IMR-90 (cell line): ENCODE data around the gene GPR153. TPM values are rescaled to one million over a fixed set of nuclear protein-coding genes. Genes with fewer than 3 reads are reported as not detected.

Experiments used
- ATAC-seq: fragments of 200-7000 bp; cut with Tn5 transposase; 2 replicates; pipeline ENCODE4 v1.9.1; 2020; ENCODE audit warnings: low read depth, mild to moderate bottlenecking, moderate library complexity
- BruUV-seq: library from RNA; stranded (reverse); fragments of 400-500 nt; replicated peaks from 2 replicates; lab custom pipeline; 2021; lab: Mats Ljungman, UMichigan
- CTCF ChIA-PET: fragments of 300-600 bp; formaldehyde crosslinking; extraction: SDS; loops from one replicate; lab custom pipeline; 2021; ENCODE audit warnings: antibody characterized with exemption; lab: Yijun Ruan, JAX
- POLR2A ChIA-PET: fragments of 300-600 bp; sonication (Branson Sonifier 250); formaldehyde crosslinking; loops from one replicate; lab custom pipeline; 2022; ENCODE audit warnings: antibody characterized with exemption; ENCODE audit not compliant: unreplicated experiment; lab: Charles Lee
- DNase-seq: peaks from one replicate; pipeline ENCODE4 v3.0.0; 2013
- H2AFZ ChIP-seq: replicated peaks from 2 replicates; pipeline ENCODE3; 2013; ENCODE audit warnings: low read length, mild to moderate bottlenecking; ENCODE audit not compliant: poor library complexity
- H2AK5ac ChIP-seq: 2 replicates; pipeline ENCODE4 v1.6.1; 2013; ENCODE audit warnings: low read depth, low read length, inconsistent platforms
- H2AK9ac ChIP-seq: replicated peaks from 2 replicates; pipeline ENCODE3; 2013; ENCODE audit warnings: mild to moderate bottlenecking, low read depth, low read length, moderate library complexity; ENCODE audit not compliant: poor library complexity
- H2BK120ac ChIP-seq: 2 replicates; pipeline ENCODE4 v1.6.1; 2013; ENCODE audit warnings: low read depth, low read length, inconsistent platforms
- H2BK15ac ChIP-seq: 3 replicates; pipeline ENCODE4 v1.6.1; 2013; ENCODE audit warnings: low read depth, low read length, inconsistent platforms
- H2BK20ac ChIP-seq: 2 replicates; pipeline ENCODE4 v1.6.1; 2013; ENCODE audit warnings: low read depth, mild to moderate bottlenecking, inconsistent platforms, low read length, moderate library complexity
- H2BK5ac ChIP-seq: 2 replicates; pipeline ENCODE4 v1.6.1; 2013; ENCODE audit warnings: mild to moderate bottlenecking, low read depth, low read length, inconsistent platforms; ENCODE audit not compliant: poor library complexity, severe bottlenecking
- H3K14ac ChIP-seq: replicated peaks from 2 replicates; pipeline ENCODE4 v1.6.1; 2013; ENCODE audit warnings: low read depth, low read length, inconsistent platforms
- H3K18ac ChIP-seq: 2 replicates; pipeline ENCODE4 v1.6.1; 2013; ENCODE audit warnings: low read depth, low read length, control low read depth
- H3K23ac ChIP-seq: 2 replicates; pipeline ENCODE4 v1.6.1; 2013; ENCODE audit warnings: low read depth, low read length, inconsistent platforms
- H3K27ac ChIP-seq: 2 replicates; pipeline ENCODE4 v1.5.1; 2013; ENCODE audit warnings: mild to moderate bottlenecking, control low read depth, low read length; ENCODE audit not compliant: insufficient read depth
- H3K27me3 ChIP-seq: 2 replicates; pipeline ENCODE4 v1.6.1; 2013; ENCODE audit warnings: low read length; ENCODE audit not compliant: control insufficient read depth, insufficient read depth
- H3K36me3 ChIP-seq: 2 replicates; pipeline ENCODE4 v1.6.1; 2013; ENCODE audit warnings: low read length, mixed read lengths; ENCODE audit not compliant: control insufficient read depth, insufficient read depth
- H3K4ac ChIP-seq: 2 replicates; pipeline ENCODE4 v1.6.1; 2013; ENCODE audit warnings: low read depth, low read length, inconsistent platforms
- H3K4me1 ChIP-seq: 2 replicates; pipeline ENCODE4 v1.6.1; 2013; ENCODE audit warnings: low read length, mixed read lengths; ENCODE audit not compliant: control insufficient read depth, insufficient read depth
- H3K4me2 ChIP-seq: 2 replicates; pipeline ENCODE4 v1.6.1; 2013; ENCODE audit warnings: low read depth, mild to moderate bottlenecking, control low read depth, low read length, moderate library complexity
- H3K4me3 ChIP-seq: 2 replicates; pipeline ENCODE4 v1.5.1; 2013; ENCODE audit warnings: low read depth, mild to moderate bottlenecking, control low read depth, low read length, moderate library complexity; ENCODE audit not compliant: insufficient read depth
- H3K56ac ChIP-seq: 2 replicates; pipeline ENCODE4 v1.6.1; 2013; ENCODE audit warnings: low read length, inconsistent platforms; ENCODE audit not compliant: insufficient read depth; ENCODE audit errors: extremely low read depth
- H3K79me1 ChIP-seq, 2 experiments: 2 replicates each; pipeline ENCODE4 v1.6.1; 2013; ENCODE audit warnings: low read length in 2 of 2, inconsistent platforms in 1 of 2, low read depth in 1 of 2
- H3K9ac ChIP-seq: 2 replicates; pipeline ENCODE4 v1.6.1; 2013; ENCODE audit warnings: low read depth, low read length, control low read depth
- H3K9me1 ChIP-seq: 2 replicates; pipeline ENCODE4 v1.6.1; 2013; ENCODE audit warnings: low read length, inconsistent platforms; ENCODE audit not compliant: insufficient read depth
- H3K9me3 ChIP-seq: 2 replicates; pipeline ENCODE4 v1.6.1; 2013; ENCODE audit warnings: low read length; ENCODE audit not compliant: control insufficient read depth, insufficient read depth
- H4K20me1 ChIP-seq: 2 replicates; pipeline ENCODE4 v1.6.1; 2013; ENCODE audit warnings: low read length, inconsistent platforms; ENCODE audit not compliant: insufficient read depth
- H4K5ac ChIP-seq: 2 replicates; pipeline ENCODE4 v1.6.1; 2013; ENCODE audit warnings: mild to moderate bottlenecking, low read depth, low read length, control low read depth
- H4K8ac ChIP-seq, 2 experiments: 2 replicates each; pipeline ENCODE4 v1.6.1; 2013; ENCODE audit warnings: low read depth in 2 of 2, low read length in 2 of 2, control low read depth in 1 of 2, inconsistent platforms in 1 of 2
- H4K91ac ChIP-seq: 2 replicates; pipeline ENCODE4 v1.6.1; 2013; ENCODE audit warnings: low read depth, low read length, inconsistent platforms; ENCODE audit not compliant: insufficient read depth
- BHLHE40 ChIP-seq: fragments of 150-350 bp; IDR thresholded peaks from 2 replicates; pipeline ENCODE4 v1.6.1; 2016; ENCODE audit warnings: mild to moderate bottlenecking, low read depth, low read length
- CEBPB ChIP-seq: IDR thresholded peaks from 2 replicates; pipeline ENCODE4 v1.6.1; 2012; ENCODE audit warnings: low read depth, low read length, improper control_type of control experiment
- CHD1 ChIP-seq: IDR thresholded peaks from 2 replicates; pipeline ENCODE4 v1.6.1; 2012; ENCODE audit warnings: low read depth, low read length, improper control_type of control experiment
- FOS ChIP-seq: fragments of 150-350 bp; IDR thresholded peaks from 2 replicates; pipeline ENCODE4 v1.6.1; 2016; ENCODE audit warnings: low read depth, low read length
- MAFK ChIP-seq: IDR thresholded peaks from 2 replicates; pipeline ENCODE4 v1.6.1; 2012; ENCODE audit warnings: low read depth, low read length, improper control_type of control experiment
- MAZ ChIP-seq: IDR thresholded peaks from 2 replicates; pipeline ENCODE4 v1.6.1; 2012; ENCODE audit warnings: low read depth, mild to moderate bottlenecking, low read length, improper control_type of control experiment, moderate library complexity, borderline replicate concordance
- MXI1 ChIP-seq: IDR thresholded peaks from 2 replicates; pipeline ENCODE4 v1.6.1; 2012; ENCODE audit warnings: low read depth, mild to moderate bottlenecking, low read length, moderate library complexity, borderline replicate concordance
- NFE2L2 ChIP-seq: fragments of 150-350 bp; IDR thresholded peaks from 2 replicates; pipeline ENCODE4 v1.6.1; 2016; ENCODE audit warnings: low read depth, mild to moderate bottlenecking, low read length
- POLR2A ChIP-seq: IDR thresholded peaks from 2 replicates; pipeline ENCODE4 v1.6.1; 2012; ENCODE audit warnings: mild to moderate bottlenecking, low read depth, low read length
- RAD21 ChIP-seq: IDR thresholded peaks from 2 replicates; pipeline ENCODE4 v1.6.1; 2012; ENCODE audit warnings: low read length, improper control_type of control experiment
- RCOR1 ChIP-seq: IDR thresholded peaks from 2 replicates; pipeline ENCODE4 v1.6.1; 2012; ENCODE audit warnings: mild to moderate bottlenecking, low read length, improper control_type of control experiment; ENCODE audit not compliant: insufficient replicate concordance
- RFX5 ChIP-seq: IDR thresholded peaks from 2 replicates; pipeline ENCODE4 v1.8.0; 2012; ENCODE audit warnings: low read depth, mild to moderate bottlenecking, low read length, moderate library complexity
- SMC3 ChIP-seq: fragments of 150-350 bp; IDR thresholded peaks from 2 replicates; pipeline ENCODE4 v1.6.1; 2016; ENCODE audit warnings: low read depth, mild to moderate bottlenecking, antibody characterized with exemption, low read length, moderate library complexity
- WGBS, 2 experiments: methylation state at CpG; one replicate each; pipeline versions ENCODE4 v1.1.5 to v1.1.7; 2013; ENCODE audit warnings: missing lambda C conversion rate in 2 of 2; ENCODE audit not compliant: insufficient read length in 1 of 2; ENCODE audit errors: extremely low coverage in 2 of 2; 5-methylcytosine and 5-hydroxymethylcytosine counted together
- dilution Hi-C: fragments of 300-500 bp; cut with HindIII; formaldehyde crosslinking; loops from one replicate; pipeline ENCODE4 v1.14.3; 2018; ENCODE audit warnings: low sequenced_read_pairs; ENCODE audit not compliant: unreplicated experiment
- in situ Hi-C: fragments of 300-500 bp; cut with MboI; formaldehyde crosslinking; loops from 3 replicates; pipeline ENCODE4 v1.14.3; 2019; ENCODE audit warnings: low sequenced_read_pairs, inconsistent platforms, mixed read lengths
- intact Hi-C: fragments of 100-400 bp; cut with micrococcal nuclease; formaldehyde crosslinking; loops from 2 replicates; pipeline ENCODE4 v1.10.0; 2022
- polyA plus RNA-seq, 3 experiments: library from polyadenylated mRNA; depleted of rRNA; stranded (reverse); fragments of >200 nt; gene quantifications; 2 replicates each; pipeline ENCODE4 v1.2.3, GENCODE V29; 2012; ENCODE audit warnings: low replicate concordance in 1 of 3
- total RNA-seq: library from RNA; depleted of rRNA; stranded (reverse); fragments of >200 nt; gene quantifications from 2 replicates; pipeline ENCODE4 v1.2.3, GENCODE V29; 2012
- TF ChIP-seq, protein P1 (sequence below): fragments of 150-350 bp; IDR thresholded peaks from 2 replicates; pipeline ENCODE4 v1.6.1; 2017; ENCODE audit warnings: mild to moderate bottlenecking, antibody characterized with exemption, low read length, low read depth
- TF ChIP-seq, protein P2 (sequence below): fragments of 150-350 bp; IDR thresholded peaks from 2 replicates; pipeline ENCODE4 v1.6.1; 2016; ENCODE audit warnings: low read depth, mild to moderate bottlenecking, low read length, moderate library complexity, borderline replicate concordance

The GPR153 gene
- total and polyA plus RNA-seq, 2 of the 4 experiments (the other 2 are of a cell fraction) = 1.8 to 5.2 TPM

DNA sequence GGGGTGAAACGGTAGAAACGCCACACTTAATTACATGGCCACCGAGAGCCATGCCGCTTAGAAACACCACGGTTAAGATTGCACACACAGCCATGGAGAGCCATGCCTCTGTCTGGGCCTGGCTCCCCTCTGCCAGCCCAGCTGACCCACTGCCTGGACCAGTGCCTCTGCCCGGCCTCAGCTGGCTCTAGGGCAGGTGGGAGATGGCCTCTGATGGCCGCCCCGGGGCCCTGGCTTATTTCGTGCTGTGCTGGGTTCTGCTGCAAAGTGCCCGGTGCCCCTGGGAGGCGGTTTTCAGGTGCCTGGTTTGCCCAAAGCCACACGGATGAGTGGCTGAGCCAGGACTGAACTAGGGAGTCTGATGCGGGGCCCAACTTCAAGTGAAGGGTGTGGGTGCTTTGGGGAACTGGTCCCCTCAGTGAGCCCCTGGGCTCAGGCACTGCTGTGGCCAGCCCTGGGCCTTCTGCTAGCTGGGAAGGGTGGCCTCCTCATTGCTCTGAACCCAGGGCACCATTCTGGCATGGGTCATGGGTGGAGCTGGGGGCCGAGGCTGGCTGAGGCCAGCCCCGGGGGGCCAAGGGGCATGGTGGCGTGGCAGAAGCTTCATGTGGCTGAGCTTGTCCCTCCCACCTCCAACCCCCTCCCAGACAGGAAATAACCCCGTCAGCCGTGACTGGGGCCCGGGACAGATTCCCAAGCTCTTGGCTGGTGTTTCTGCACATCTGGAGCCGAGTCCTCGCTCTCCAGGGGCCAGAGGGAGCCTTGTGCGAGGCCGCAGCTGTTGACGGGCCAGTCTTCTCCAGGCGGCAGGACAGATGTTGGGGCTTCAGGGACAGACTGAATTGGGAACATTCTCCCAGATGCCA, 1.9 kb upstream of the GPR153 start:
- no peaks in the 10 kb centered on the region for H3K79me1 ChIP-seq
- dilution Hi-C loops (no loop called here), intact Hi-C loops (no loop called here), in situ Hi-C loops (no loop called here)
- DNase-seq = no peak
- H3K4ac ChIP-seq = no peak overlapping the region
- CTCF ChIA-PET = no interaction called here
- no peak overlapping the region for H4K91ac ChIP-seq
- no peak overlapping the region for H2AK5ac ChIP-seq
- peak overlapping the region; percentile 48 for H2AFZ ChIP-seq
- H3K27me3 ChIP-seq = no peaks in the 10 kb centered on the region
- no peak overlapping the region for H3K4me2 ChIP-seq
- POLR2A ChIA-PET = interaction anchor here (0.6 kb wide), 1 partner anchor 75 kb away, joined by 6 read pairs; no protein-coding TSS in a partner anchor
- peaks cover 2% of the 10 kb centered on the region; the same call in 1 of the 2 replicates for H3K4me1 ChIP-seq
- no peak overlapping the region for H2BK20ac ChIP-seq
- no peak overlapping the region for H3K9ac ChIP-seq
- H3K9me1 ChIP-seq = no peaks in the 10 kb centered on the region
- no TSS peak for BruUV-seq
- no peaks in the 10 kb centered on the region for H3K36me3 ChIP-seq
- H2BK120ac ChIP-seq = no peak overlapping the region
- no peak overlapping the region for H2BK15ac ChIP-seq
- ATAC-seq = no peak
- no peak overlapping the region for H2BK5ac ChIP-seq
- H3K9me3 ChIP-seq = no peaks in the 10 kb centered on the region
- no peak overlapping the region for H3K14ac ChIP-seq
- H4K8ac ChIP-seq = no peak overlapping the region
- peaks cover 10% of the 10 kb centered on the region for H4K20me1 ChIP-seq
- H4K5ac ChIP-seq = no peak overlapping the region
- H3K4me3 ChIP-seq = no peak overlapping the region
- no peak overlapping the region for H3K18ac ChIP-seq
- H3K23ac ChIP-seq = no peak overlapping the region
- H3K56ac ChIP-seq = no peak overlapping the region
- no peak overlapping the region for H3K27ac ChIP-seq
- 58% methylated on average over 4 of the region's 25 CpGs; no CpG with 5 or more reads in 1 of the 2 experiments for WGBS, 2 experiments
- H2AK9ac ChIP-seq = no peak overlapping the region
- TF ChIP-seq MAFK (no peak), CHD1 (no peak), MAZ (no peak), MXI1 (no peak), SMC3 (no peak), FOS (no peak), RAD21 (no peak), BHLHE40 (no peak), POLR2A (no peak), CEBPB (no peak), RFX5 (no peak), RCOR1 (no peak), NFE2L2 (no peak)
- TF ChIP-seq, protein P1, sequence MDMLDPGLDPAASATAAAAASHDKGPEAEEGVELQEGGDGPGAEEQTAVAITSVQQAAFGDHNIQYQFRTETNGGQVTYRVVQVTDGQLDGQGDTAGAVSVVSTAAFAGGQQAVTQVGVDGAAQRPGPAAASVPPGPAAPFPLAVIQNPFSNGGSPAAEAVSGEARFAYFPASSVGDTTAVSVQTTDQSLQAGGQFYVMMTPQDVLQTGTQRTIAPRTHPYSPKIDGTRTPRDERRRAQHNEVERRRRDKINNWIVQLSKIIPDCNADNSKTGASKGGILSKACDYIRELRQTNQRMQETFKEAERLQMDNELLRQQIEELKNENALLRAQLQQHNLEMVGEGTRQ = no peak
- TF ChIP-seq, protein P2, sequence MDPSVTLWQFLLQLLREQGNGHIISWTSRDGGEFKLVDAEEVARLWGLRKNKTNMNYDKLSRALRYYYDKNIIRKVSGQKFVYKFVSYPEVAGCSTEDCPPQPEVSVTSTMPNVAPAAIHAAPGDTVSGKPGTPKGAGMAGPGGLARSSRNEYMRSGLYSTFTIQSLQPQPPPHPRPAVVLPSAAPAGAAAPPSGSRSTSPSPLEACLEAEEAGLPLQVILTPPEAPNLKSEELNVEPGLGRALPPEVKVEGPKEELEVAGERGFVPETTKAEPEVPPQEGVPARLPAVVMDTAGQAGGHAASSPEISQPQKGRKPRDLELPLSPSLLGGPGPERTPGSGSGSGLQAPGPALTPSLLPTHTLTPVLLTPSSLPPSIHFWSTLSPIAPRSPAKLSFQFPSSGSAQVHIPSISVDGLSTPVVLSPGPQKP = no peak
